Panc1 (cell line): ENCODE results near the gene LRMDA.

Experiments used
- POLR2AphosphoS5 ChIP-seq: IDR thresholded peaks from 2 replicates; pipeline ENCODE4 v1.6.1; 2012; ENCODE audit warnings: mild to moderate bottlenecking, low read depth, low read length, moderate library complexity
- SIN3A ChIP-seq: IDR thresholded peaks from 2 replicates; pipeline ENCODE4 v1.6.1; 2012; ENCODE audit warnings: low read depth, mild to moderate bottlenecking, low read length, moderate library complexity, borderline replicate concordance; ENCODE audit not compliant: insufficient read depth
- TCF7L2 ChIP-seq: IDR thresholded peaks from 2 replicates; pipeline ENCODE4 v1.6.1; 2011; ENCODE audit warnings: mild to moderate bottlenecking, low read depth, low read length, inconsistent platforms
- TF ChIP-seq, protein P1 (sequence below): fragments of 450-650 bp; IDR thresholded peaks from 2 replicates; pipeline ENCODE4 v1.5.1; 2017; ENCODE audit warnings: mild to moderate bottlenecking

DNA sequence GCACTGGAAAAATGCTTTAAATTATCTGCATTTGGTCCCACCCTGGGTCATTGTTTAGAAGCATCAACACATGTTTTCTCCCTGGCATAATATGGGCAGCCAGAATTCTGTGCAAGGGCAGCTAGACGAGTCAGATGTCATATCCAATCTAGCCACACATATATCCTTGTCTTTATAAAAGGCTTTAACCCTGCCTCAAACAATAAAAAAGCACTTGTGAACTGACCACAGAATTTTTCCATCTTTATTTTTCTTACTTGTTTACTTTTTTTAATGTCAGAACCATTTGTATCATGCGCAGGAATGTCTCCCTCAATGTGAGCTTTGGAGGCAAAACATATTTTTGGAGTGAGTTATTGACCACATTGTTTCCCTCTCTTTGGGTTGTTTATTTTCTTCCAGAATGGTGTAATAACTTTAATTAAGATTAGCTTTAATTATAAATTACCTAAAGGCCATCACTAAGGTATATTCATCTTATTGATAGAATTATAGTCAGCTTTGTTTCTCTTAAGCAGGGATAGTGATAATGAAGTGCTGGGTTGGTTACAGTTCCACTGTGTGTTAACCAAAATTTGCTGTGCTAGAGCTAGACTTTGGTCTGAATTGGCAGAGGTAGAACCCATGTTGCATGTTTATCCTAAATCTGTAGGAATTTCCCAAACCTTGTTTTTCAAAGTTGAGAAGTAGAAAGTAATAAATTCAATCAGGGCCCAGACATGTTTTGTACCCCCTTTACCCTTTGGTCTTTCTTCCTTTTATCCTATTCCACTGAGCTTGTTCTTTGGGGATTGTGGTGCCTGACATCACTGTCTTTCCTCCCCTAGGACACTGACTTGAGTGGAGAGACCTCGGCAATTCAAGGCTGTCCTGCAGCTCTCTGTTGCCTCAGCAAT, 1127.8 kb downstream of the LRMDA start:
- TF ChIP-seq, protein P1, sequence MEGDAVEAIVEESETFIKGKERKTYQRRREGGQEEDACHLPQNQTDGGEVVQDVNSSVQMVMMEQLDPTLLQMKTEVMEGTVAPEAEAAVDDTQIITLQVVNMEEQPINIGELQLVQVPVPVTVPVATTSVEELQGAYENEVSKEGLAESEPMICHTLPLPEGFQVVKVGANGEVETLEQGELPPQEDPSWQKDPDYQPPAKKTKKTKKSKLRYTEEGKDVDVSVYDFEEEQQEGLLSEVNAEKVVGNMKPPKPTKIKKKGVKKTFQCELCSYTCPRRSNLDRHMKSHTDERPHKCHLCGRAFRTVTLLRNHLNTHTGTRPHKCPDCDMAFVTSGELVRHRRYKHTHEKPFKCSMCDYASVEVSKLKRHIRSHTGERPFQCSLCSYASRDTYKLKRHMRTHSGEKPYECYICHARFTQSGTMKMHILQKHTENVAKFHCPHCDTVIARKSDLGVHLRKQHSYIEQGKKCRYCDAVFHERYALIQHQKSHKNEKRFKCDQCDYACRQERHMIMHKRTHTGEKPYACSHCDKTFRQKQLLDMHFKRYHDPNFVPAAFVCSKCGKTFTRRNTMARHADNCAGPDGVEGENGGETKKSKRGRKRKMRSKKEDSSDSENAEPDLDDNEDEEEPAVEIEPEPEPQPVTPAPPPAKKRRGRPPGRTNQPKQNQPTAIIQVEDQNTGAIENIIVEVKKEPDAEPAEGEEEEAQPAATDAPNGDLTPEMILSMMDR: no peak
- TF ChIP-seq POLR2AphosphoS5 (no peak), SIN3A (no peak), TCF7L2 (no peak)
